IMR-90 (cell line): Measurements from ENCODE around the gene SURF1. TPM values are rescaled to one million over a fixed set of nuclear protein-coding genes. Genes with fewer than 3 reads are reported as not detected.

ENCODE experiments used
- ATAC-seq: fragments of 200-7000 bp; cut with Tn5 transposase; 2 replicates; pipeline ENCODE4 v1.9.1; 2020; ENCODE audit warnings: low read depth, mild to moderate bottlenecking, moderate library complexity
- BruUV-seq: library from RNA; stranded (reverse); fragments of 400-500 nt; replicated peaks from 2 replicates; lab custom pipeline; 2021; lab: Mats Ljungman, UMichigan
- CTCF ChIA-PET: fragments of 300-600 bp; formaldehyde crosslinking; extraction: SDS; loops from one replicate; lab custom pipeline; 2021; ENCODE audit warnings: antibody characterized with exemption; lab: Yijun Ruan, JAX
- POLR2A ChIA-PET: fragments of 300-600 bp; sonication (Branson Sonifier 250); formaldehyde crosslinking; loops from one replicate; lab custom pipeline; 2022; ENCODE audit warnings: antibody characterized with exemption; ENCODE audit not compliant: unreplicated experiment; lab: Charles Lee
- DNase-seq: peaks from one replicate; pipeline ENCODE4 v3.0.0; 2013
- H2AFZ ChIP-seq: replicated peaks from 2 replicates; pipeline ENCODE3; 2013; ENCODE audit warnings: low read length, mild to moderate bottlenecking; ENCODE audit not compliant: poor library complexity
- H2AK5ac ChIP-seq: 2 replicates; pipeline ENCODE4 v1.6.1; 2013; ENCODE audit warnings: low read depth, low read length, inconsistent platforms
- H2AK9ac ChIP-seq: replicated peaks from 2 replicates; pipeline ENCODE3; 2013; ENCODE audit warnings: mild to moderate bottlenecking, low read depth, low read length, moderate library complexity; ENCODE audit not compliant: poor library complexity
- H2BK120ac ChIP-seq: 2 replicates; pipeline ENCODE4 v1.6.1; 2013; ENCODE audit warnings: low read depth, low read length, inconsistent platforms
- H2BK15ac ChIP-seq: 3 replicates; pipeline ENCODE4 v1.6.1; 2013; ENCODE audit warnings: low read depth, low read length, inconsistent platforms
- H2BK20ac ChIP-seq: 2 replicates; pipeline ENCODE4 v1.6.1; 2013; ENCODE audit warnings: low read depth, mild to moderate bottlenecking, inconsistent platforms, low read length, moderate library complexity
- H2BK5ac ChIP-seq: 2 replicates; pipeline ENCODE4 v1.6.1; 2013; ENCODE audit warnings: mild to moderate bottlenecking, low read depth, low read length, inconsistent platforms; ENCODE audit not compliant: poor library complexity, severe bottlenecking
- H3K14ac ChIP-seq: replicated peaks from 2 replicates; pipeline ENCODE4 v1.6.1; 2013; ENCODE audit warnings: low read depth, low read length, inconsistent platforms
- H3K18ac ChIP-seq: 2 replicates; pipeline ENCODE4 v1.6.1; 2013; ENCODE audit warnings: low read depth, low read length, control low read depth
- H3K23ac ChIP-seq: 2 replicates; pipeline ENCODE4 v1.6.1; 2013; ENCODE audit warnings: low read depth, low read length, inconsistent platforms
- H3K27ac ChIP-seq: 2 replicates; pipeline ENCODE4 v1.5.1; 2013; ENCODE audit warnings: mild to moderate bottlenecking, control low read depth, low read length; ENCODE audit not compliant: insufficient read depth
- H3K27me3 ChIP-seq: 2 replicates; pipeline ENCODE4 v1.6.1; 2013; ENCODE audit warnings: low read length; ENCODE audit not compliant: control insufficient read depth, insufficient read depth
- H3K36me3 ChIP-seq: 2 replicates; pipeline ENCODE4 v1.6.1; 2013; ENCODE audit warnings: low read length, mixed read lengths; ENCODE audit not compliant: control insufficient read depth, insufficient read depth
- H3K4ac ChIP-seq: 2 replicates; pipeline ENCODE4 v1.6.1; 2013; ENCODE audit warnings: low read depth, low read length, inconsistent platforms
- H3K4me1 ChIP-seq: 2 replicates; pipeline ENCODE4 v1.6.1; 2013; ENCODE audit warnings: low read length, mixed read lengths; ENCODE audit not compliant: control insufficient read depth, insufficient read depth
- H3K4me2 ChIP-seq: 2 replicates; pipeline ENCODE4 v1.6.1; 2013; ENCODE audit warnings: low read depth, mild to moderate bottlenecking, control low read depth, low read length, moderate library complexity
- H3K4me3 ChIP-seq: 2 replicates; pipeline ENCODE4 v1.5.1; 2013; ENCODE audit warnings: low read depth, mild to moderate bottlenecking, control low read depth, low read length, moderate library complexity; ENCODE audit not compliant: insufficient read depth
- H3K56ac ChIP-seq: 2 replicates; pipeline ENCODE4 v1.6.1; 2013; ENCODE audit warnings: low read length, inconsistent platforms; ENCODE audit not compliant: insufficient read depth; ENCODE audit errors: extremely low read depth
- H3K79me1 ChIP-seq, 2 experiments: 2 replicates each; pipeline ENCODE4 v1.6.1; 2013; ENCODE audit warnings: low read length in 2 of 2, inconsistent platforms in 1 of 2, low read depth in 1 of 2
- H3K9ac ChIP-seq: 2 replicates; pipeline ENCODE4 v1.6.1; 2013; ENCODE audit warnings: low read depth, low read length, control low read depth
- H3K9me1 ChIP-seq: 2 replicates; pipeline ENCODE4 v1.6.1; 2013; ENCODE audit warnings: low read length, inconsistent platforms; ENCODE audit not compliant: insufficient read depth
- H3K9me3 ChIP-seq: 2 replicates; pipeline ENCODE4 v1.6.1; 2013; ENCODE audit warnings: low read length; ENCODE audit not compliant: control insufficient read depth, insufficient read depth
- H4K20me1 ChIP-seq: 2 replicates; pipeline ENCODE4 v1.6.1; 2013; ENCODE audit warnings: low read length, inconsistent platforms; ENCODE audit not compliant: insufficient read depth
- H4K5ac ChIP-seq: 2 replicates; pipeline ENCODE4 v1.6.1; 2013; ENCODE audit warnings: mild to moderate bottlenecking, low read depth, low read length, control low read depth
- H4K8ac ChIP-seq, 2 experiments: 2 replicates each; pipeline ENCODE4 v1.6.1; 2013; ENCODE audit warnings: low read depth in 2 of 2, low read length in 2 of 2, control low read depth in 1 of 2, inconsistent platforms in 1 of 2
- H4K91ac ChIP-seq: 2 replicates; pipeline ENCODE4 v1.6.1; 2013; ENCODE audit warnings: low read depth, low read length, inconsistent platforms; ENCODE audit not compliant: insufficient read depth
- BHLHE40 ChIP-seq: fragments of 150-350 bp; IDR thresholded peaks from 2 replicates; pipeline ENCODE4 v1.6.1; 2016; ENCODE audit warnings: mild to moderate bottlenecking, low read depth, low read length
- CEBPB ChIP-seq: IDR thresholded peaks from 2 replicates; pipeline ENCODE4 v1.6.1; 2012; ENCODE audit warnings: low read depth, low read length, improper control_type of control experiment
- CHD1 ChIP-seq: IDR thresholded peaks from 2 replicates; pipeline ENCODE4 v1.6.1; 2012; ENCODE audit warnings: low read depth, low read length, improper control_type of control experiment
- FOS ChIP-seq: fragments of 150-350 bp; IDR thresholded peaks from 2 replicates; pipeline ENCODE4 v1.6.1; 2016; ENCODE audit warnings: low read depth, low read length
- MAFK ChIP-seq: IDR thresholded peaks from 2 replicates; pipeline ENCODE4 v1.6.1; 2012; ENCODE audit warnings: low read depth, low read length, improper control_type of control experiment
- MXI1 ChIP-seq: IDR thresholded peaks from 2 replicates; pipeline ENCODE4 v1.6.1; 2012; ENCODE audit warnings: low read depth, mild to moderate bottlenecking, low read length, moderate library complexity, borderline replicate concordance
- NFE2L2 ChIP-seq: fragments of 150-350 bp; IDR thresholded peaks from 2 replicates; pipeline ENCODE4 v1.6.1; 2016; ENCODE audit warnings: low read depth, mild to moderate bottlenecking, low read length
- RAD21 ChIP-seq: IDR thresholded peaks from 2 replicates; pipeline ENCODE4 v1.6.1; 2012; ENCODE audit warnings: low read length, improper control_type of control experiment
- RCOR1 ChIP-seq: IDR thresholded peaks from 2 replicates; pipeline ENCODE4 v1.6.1; 2012; ENCODE audit warnings: mild to moderate bottlenecking, low read length, improper control_type of control experiment; ENCODE audit not compliant: insufficient replicate concordance
- RFX5 ChIP-seq: IDR thresholded peaks from 2 replicates; pipeline ENCODE4 v1.8.0; 2012; ENCODE audit warnings: low read depth, mild to moderate bottlenecking, low read length, moderate library complexity
- SMC3 ChIP-seq: fragments of 150-350 bp; IDR thresholded peaks from 2 replicates; pipeline ENCODE4 v1.6.1; 2016; ENCODE audit warnings: low read depth, mild to moderate bottlenecking, antibody characterized with exemption, low read length, moderate library complexity
- WGBS, 2 experiments: methylation state at CpG; one replicate each; pipeline versions ENCODE4 v1.1.5 to v1.1.7; 2013; ENCODE audit warnings: missing lambda C conversion rate in 2 of 2; ENCODE audit not compliant: insufficient read length in 1 of 2; ENCODE audit errors: extremely low coverage in 2 of 2; 5-methylcytosine and 5-hydroxymethylcytosine counted together
- dilution Hi-C: fragments of 300-500 bp; cut with HindIII; formaldehyde crosslinking; loops from one replicate; pipeline ENCODE4 v1.14.3; 2018; ENCODE audit warnings: low sequenced_read_pairs; ENCODE audit not compliant: unreplicated experiment
- in situ Hi-C: fragments of 300-500 bp; cut with MboI; formaldehyde crosslinking; loops from 3 replicates; pipeline ENCODE4 v1.14.3; 2019; ENCODE audit warnings: low sequenced_read_pairs, inconsistent platforms, mixed read lengths
- intact Hi-C: fragments of 100-400 bp; cut with micrococcal nuclease; formaldehyde crosslinking; loops from 2 replicates; pipeline ENCODE4 v1.10.0; 2022
- polyA plus RNA-seq, 3 experiments: library from polyadenylated mRNA; depleted of rRNA; stranded (reverse); fragments of >200 nt; gene quantifications; 2 replicates each; pipeline ENCODE4 v1.2.3, GENCODE V29; 2012; ENCODE audit warnings: low replicate concordance in 1 of 3
- total RNA-seq: library from RNA; depleted of rRNA; stranded (reverse); fragments of >200 nt; gene quantifications from 2 replicates; pipeline ENCODE4 v1.2.3, GENCODE V29; 2012
- TF ChIP-seq, protein P1 (sequence below): conservative IDR thresholded peaks from 2 replicates; pipeline ENCODE4 v1.5.1; 2012; ENCODE audit warnings: mild to moderate bottlenecking, low read depth, low read length, improper control_type of control experiment
- TF ChIP-seq, protein P2 (sequence below): fragments of 150-350 bp; IDR thresholded peaks from 2 replicates; pipeline ENCODE4 v1.6.1; 2016; ENCODE audit warnings: low read depth, mild to moderate bottlenecking, low read length, moderate library complexity, borderline replicate concordance

Gene SURF1
- total and polyA plus RNA-seq, 2 of the 4 experiments (the other 2 are of a cell fraction) = 15.1 to 24.5 TPM

DNA sequence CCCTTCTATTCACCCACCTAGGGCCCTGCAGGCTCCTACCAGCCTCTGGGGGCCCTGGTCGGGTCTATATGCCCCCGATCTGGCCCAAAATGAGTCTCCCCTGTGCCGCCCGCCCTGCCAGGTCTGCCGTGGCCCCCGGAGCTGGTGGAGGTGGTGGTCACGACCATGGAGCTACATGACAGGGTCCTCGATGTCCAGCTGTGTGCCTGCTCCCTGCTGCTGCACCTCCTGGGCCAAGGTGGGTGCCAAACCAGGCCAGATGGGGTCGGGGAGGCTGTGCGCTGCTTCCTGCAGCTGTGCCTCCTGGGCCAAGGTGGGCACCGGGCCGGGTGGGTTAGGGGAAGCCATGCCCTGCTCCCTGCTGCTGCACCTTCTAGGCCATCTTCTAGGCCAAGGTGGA is 44.0 kb upstream of the SURF1 start:
- Histone ChIP-seq H3K4ac (no peak overlapping the region), H3K27ac (no peak overlapping the region), H3K4me1 (no peaks in the 10 kb centered on the region), H3K27me3 (peaks cover 14% of the 10 kb centered on the region), H4K5ac (no peak overlapping the region), H4K91ac (no peak overlapping the region), H2BK20ac (no peak overlapping the region), H3K14ac (no peak overlapping the region), H3K79me1 (0 out of 4 replicates have a peak, but pooled peaks cover 0 to 10% of the 10 kb centered on the region in 2 experiments), H2BK15ac (no peak overlapping the region), H2AK5ac (no peak overlapping the region), H4K8ac (no peak overlapping the region), H2BK120ac (no peak overlapping the region), H2AFZ (no peak overlapping the region), H4K20me1 (0 out of 2 replicates have a peak, but pooled peaks cover 8% of the 10 kb centered on the region), H3K9me3 (no peaks in the 10 kb centered on the region), H3K56ac (no peak overlapping the region), H3K9ac (no peak overlapping the region), H3K9me1 (0 out of 2 replicates have a peak, but pooled peaks cover 4% of the 10 kb centered on the region), H2AK9ac (peak overlapping the region; percentile 42), H3K18ac (no peak overlapping the region), H3K36me3 (peaks cover 9% of the 10 kb centered on the region), H2BK5ac (no peak overlapping the region), H3K4me2 (no peak overlapping the region), H3K23ac (no peak overlapping the region), H3K4me3 (no peak overlapping the region)
- 93% methylated on average over 10 of the region's 12 CpGs; no CpG with 5 or more reads in 1 of the 2 experiments for WGBS, 2 experiments
- TF ChIP-seq MXI1 (no peak), MAFK (no peak), CHD1 (no peak), RFX5 (no peak), CEBPB (no peak), RCOR1 (no peak), FOS (no peak), RAD21 (no peak), BHLHE40 (no peak), SMC3 (no peak), NFE2L2 (no peak)
- TF ChIP-seq, protein P1, sequence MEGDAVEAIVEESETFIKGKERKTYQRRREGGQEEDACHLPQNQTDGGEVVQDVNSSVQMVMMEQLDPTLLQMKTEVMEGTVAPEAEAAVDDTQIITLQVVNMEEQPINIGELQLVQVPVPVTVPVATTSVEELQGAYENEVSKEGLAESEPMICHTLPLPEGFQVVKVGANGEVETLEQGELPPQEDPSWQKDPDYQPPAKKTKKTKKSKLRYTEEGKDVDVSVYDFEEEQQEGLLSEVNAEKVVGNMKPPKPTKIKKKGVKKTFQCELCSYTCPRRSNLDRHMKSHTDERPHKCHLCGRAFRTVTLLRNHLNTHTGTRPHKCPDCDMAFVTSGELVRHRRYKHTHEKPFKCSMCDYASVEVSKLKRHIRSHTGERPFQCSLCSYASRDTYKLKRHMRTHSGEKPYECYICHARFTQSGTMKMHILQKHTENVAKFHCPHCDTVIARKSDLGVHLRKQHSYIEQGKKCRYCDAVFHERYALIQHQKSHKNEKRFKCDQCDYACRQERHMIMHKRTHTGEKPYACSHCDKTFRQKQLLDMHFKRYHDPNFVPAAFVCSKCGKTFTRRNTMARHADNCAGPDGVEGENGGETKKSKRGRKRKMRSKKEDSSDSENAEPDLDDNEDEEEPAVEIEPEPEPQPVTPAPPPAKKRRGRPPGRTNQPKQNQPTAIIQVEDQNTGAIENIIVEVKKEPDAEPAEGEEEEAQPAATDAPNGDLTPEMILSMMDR = no peak
- TF ChIP-seq, protein P2, sequence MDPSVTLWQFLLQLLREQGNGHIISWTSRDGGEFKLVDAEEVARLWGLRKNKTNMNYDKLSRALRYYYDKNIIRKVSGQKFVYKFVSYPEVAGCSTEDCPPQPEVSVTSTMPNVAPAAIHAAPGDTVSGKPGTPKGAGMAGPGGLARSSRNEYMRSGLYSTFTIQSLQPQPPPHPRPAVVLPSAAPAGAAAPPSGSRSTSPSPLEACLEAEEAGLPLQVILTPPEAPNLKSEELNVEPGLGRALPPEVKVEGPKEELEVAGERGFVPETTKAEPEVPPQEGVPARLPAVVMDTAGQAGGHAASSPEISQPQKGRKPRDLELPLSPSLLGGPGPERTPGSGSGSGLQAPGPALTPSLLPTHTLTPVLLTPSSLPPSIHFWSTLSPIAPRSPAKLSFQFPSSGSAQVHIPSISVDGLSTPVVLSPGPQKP = no peak
- dilution Hi-C loops = no loop called here
- in situ Hi-C loops = loop anchor here (10.0 kb wide), 2 partner anchors 85 to 325 kb away; no protein-coding TSS in a partner anchor
- CTCF ChIA-PET = interaction anchor here (0.6 kb wide), 1 partner anchor 13 kb away, joined by 3 read pairs; no protein-coding TSS in a partner anchor
- POLR2A ChIA-PET = no interaction called here
- ATAC-seq (no peak), DNase-seq (no peak)
- no TSS peak for BruUV-seq
- intact Hi-C loops = no loop called here
